H7 (cell line): ENCODE measurements around the gene FSTL3. TPM values are rescaled to one million over a fixed set of nuclear protein-coding genes. Genes with fewer than 3 reads are reported as not detected.

Source experiments
- DNase-seq: peaks from one replicate; pipeline ENCODE4 v3.0.0; 2012
- H3K27me3 ChIP-seq: 2 replicates; pipeline ENCODE4 v1.6.0; 2011; ENCODE audit warnings: mild to moderate bottlenecking, low read length; ENCODE audit not compliant: control insufficient read depth, insufficient read depth
- H3K36me3 ChIP-seq: replicated peaks from 2 replicates; pipeline ENCODE4 v1.5.1; 2011; ENCODE audit warnings: low read length; ENCODE audit not compliant: control insufficient read depth, insufficient read depth
- H3K4me3 ChIP-seq: 2 replicates; pipeline ENCODE4 v1.5.1; 2011; ENCODE audit warnings: low read depth, mild to moderate bottlenecking, control low read depth, low read length, moderate library complexity; ENCODE audit not compliant: insufficient read depth
- total RNA-seq: library from RNA; depleted of rRNA; stranded (reverse); fragments of >200 nt; shearing (Covaris generic); gene quantifications from 2 replicates; pipeline ENCODE4 v1.2.3, GENCODE V29; 2014

Gene FSTL3
- total RNA-seq, 1 experiment from 2014 or later = 9.7 TPM

- no peak for DNase-seq
- Histone ChIP-seq H3K4me3 (no peak overlapping the region), H3K27me3 (no peaks in the 10 kb centered on the region), H3K36me3 (peaks cover 6% of the 10 kb centered on the region)
Observed at GRCh38 chr19:651114-651818, 24.9 kb upstream of the FSTL3 start.

GRCh38 chr19:651991-652390, 24.2 kb upstream of the FSTL3 start:
- Histone ChIP-seq H3K36me3 (peaks cover 6% of the 10 kb centered on the region), H3K4me3 (no peak overlapping the region), H3K27me3 (no peaks in the 10 kb centered on the region)
- no peak for DNase-seq

GRCh38 chr19:652467-653389, 23.5 kb upstream of the FSTL3 start:
- no peak for DNase-seq
- Histone ChIP-seq H3K36me3 (peaks cover 6% of the 10 kb centered on the region), H3K27me3 (no peaks in the 10 kb centered on the region), H3K4me3 (no peak overlapping the region)

- H3K27me3 ChIP-seq = no peaks in the 10 kb centered on the region
- no peak for DNase-seq
- H3K4me3 ChIP-seq = no peak overlapping the region
- peaks cover 5% of the 10 kb centered on the region for H3K36me3 ChIP-seq
Observed at GRCh38 chr19:653425-653824, 22.8 kb upstream of the FSTL3 start.

GRCh38 chr19:655691-656090, 20.5 kb upstream of the FSTL3 start:
- no peak for DNase-seq
- H3K27me3 ChIP-seq = no peaks in the 10 kb centered on the region
- no peak overlapping the region for H3K4me3 ChIP-seq
- H3K36me3 ChIP-seq = peaks cover 3% of the 10 kb centered on the region

GRCh38 chr19:656751-657559, 19.2 kb upstream of the FSTL3 start:
- Histone ChIP-seq H3K4me3 (no peak overlapping the region), H3K36me3 (peaks cover 3% of the 10 kb centered on the region), H3K27me3 (no peaks in the 10 kb centered on the region)
- no peak for DNase-seq

GRCh38 chr19:657611-658010, 18.6 kb upstream of the FSTL3 start:
- no peaks in the 10 kb centered on the region for H3K27me3 ChIP-seq
- H3K4me3 ChIP-seq = no peak overlapping the region
- peaks cover 3% of the 10 kb centered on the region for H3K36me3 ChIP-seq
- DNase-seq = no peak

- H3K36me3 ChIP-seq = peaks cover 3% of the 10 kb centered on the region
- no peak for DNase-seq
- H3K27me3 ChIP-seq = no peaks in the 10 kb centered on the region
- no peak overlapping the region for H3K4me3 ChIP-seq
Observed at GRCh38 chr19:658059-658839, 17.9 kb upstream of the FSTL3 start.

GRCh38 chr19:658916-659839, 17.0 kb upstream of the FSTL3 start:
- no peaks in the 10 kb centered on the region for H3K27me3 ChIP-seq
- H3K36me3 ChIP-seq = peaks cover 2% of the 10 kb centered on the region
- no peak for DNase-seq

GRCh38 chr19:660793-661426, 15.3 kb upstream of the FSTL3 start:
- Histone ChIP-seq H3K27me3 (no peaks in the 10 kb centered on the region), H3K36me3 (no peaks in the 10 kb centered on the region), H3K4me3 (no peak overlapping the region)
- DNase-seq = no peak

More at GRCh38 chr19:658916-659839, 17.0 kb upstream of the FSTL3 start:
- no peak overlapping the region for H3K4me3 ChIP-seq

- Histone ChIP-seq H3K4me3 (peak overlapping the region; percentile 97), H3K36me3 (no peaks in the 10 kb centered on the region), H3K27me3 (no peaks in the 10 kb centered on the region)
- no peak for DNase-seq
Observed at GRCh38 chr19:661427-662196, 14.6 kb upstream of the FSTL3 start.

- DNase-seq = peak; percentile 87
Observed at GRCh38 chr19:662207-662961, 13.8 kb upstream of the FSTL3 start.

More at GRCh38 chr19:662207-662961, 13.8 kb upstream of the FSTL3 start:
- Histone ChIP-seq H3K36me3 (no peaks in the 10 kb centered on the region), H3K4me3 (peak overlapping the region; percentile 97), H3K27me3 (no peaks in the 10 kb centered on the region)
